ENCODE data around the gene RASL10B. TPM values are rescaled to one million over a fixed set of nuclear protein-coding genes. Genes with fewer than 3 reads are reported as not detected.
A peak's percentile ranks its signal among the peaks of the same experiment; 100 is the strongest.
"Not testable (repeated sequence)": the region's sequence is repeated elsewhere in the genome, so short reads cannot be mapped to it uniquely, and the experiment has no call there.

Gene RASL10B
- polyA plus RNA-seq, 1 donor from 2014 or later = not detected

DNA sequence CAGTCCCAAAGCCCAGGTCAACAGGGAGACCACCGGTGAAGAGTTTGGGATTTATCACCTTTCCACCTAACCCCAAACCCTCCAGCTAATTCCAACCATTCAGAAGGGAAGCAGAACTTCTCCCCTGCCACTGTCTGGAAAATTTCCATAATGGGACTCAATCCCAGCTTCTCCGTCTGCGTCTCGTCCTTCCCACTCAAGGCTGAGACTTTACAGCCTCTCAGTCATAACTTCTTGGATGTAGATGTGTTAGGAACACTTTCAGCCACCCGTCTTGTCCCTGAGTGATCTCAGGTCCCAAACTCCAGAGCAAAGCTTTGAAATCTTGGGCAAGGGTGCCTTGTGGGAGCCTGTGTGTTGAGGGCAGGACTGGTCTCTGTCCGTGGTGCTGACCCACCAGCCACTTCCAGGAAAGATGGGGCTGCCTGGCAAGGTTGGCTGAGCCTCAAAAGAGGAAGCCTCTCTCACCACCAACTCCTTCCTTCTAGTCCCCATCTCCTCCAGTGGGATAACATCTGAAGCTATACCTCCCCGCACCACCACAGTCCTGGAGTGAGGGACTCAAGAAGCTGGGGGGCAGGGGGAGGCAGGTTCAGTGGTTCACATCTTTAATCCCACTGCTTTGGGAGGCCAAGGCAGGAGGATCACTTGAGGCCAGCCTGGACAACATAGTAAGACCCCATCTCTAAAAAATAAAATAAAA, 12.3 kb downstream of the RASL10B start:
- no peak overlapping the region for H3K27ac Mint-ChIP-seq
- H3K27me3 Mint-ChIP-seq = peaks cover 26% of the 10 kb centered on the region
- no peak overlapping the region for H3K4me3 Mint-ChIP-seq
- H3K4me1 Mint-ChIP-seq = peaks cover 2 to 4% (median 4%) of the 10 kb centered on the region in 3 donors
- H3K36me3 Mint-ChIP-seq = peaks cover 1% of the 10 kb centered on the region
- no peaks in the 10 kb centered on the region for H3K9me3 Mint-ChIP-seq

DNA sequence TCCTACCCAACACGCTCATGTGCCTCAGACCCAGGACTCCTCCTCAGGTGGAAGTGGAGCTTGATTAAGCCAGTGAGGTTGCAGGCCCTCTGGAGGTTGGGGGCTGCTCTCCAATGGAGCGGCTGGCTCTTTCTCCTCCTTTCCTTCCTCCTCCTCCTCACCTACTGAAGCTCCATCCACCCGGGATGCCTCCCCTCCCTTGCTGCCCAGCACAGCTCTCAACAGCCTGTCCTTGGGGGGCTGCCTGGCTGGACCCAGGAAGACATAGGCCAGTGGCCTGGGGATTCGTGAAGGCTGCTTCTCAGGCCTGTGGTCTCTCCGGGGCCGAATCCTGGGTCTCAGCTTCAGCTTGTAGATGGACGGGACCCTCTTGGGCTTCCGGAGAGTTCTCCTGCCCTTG, 13.4 kb downstream of the RASL10B start:
- Mint-ChIP-seq H3K27me3 (peaks cover 29% of the 10 kb centered on the region), H3K4me3 (no peak overlapping the region), H3K9me3 (no peaks in the 10 kb centered on the region), H3K4me1 (peaks cover 4% of the 10 kb centered on the region in 3 donors), H3K36me3 (peaks cover 1% of the 10 kb centered on the region), H3K27ac (no peak overlapping the region)

DNA sequence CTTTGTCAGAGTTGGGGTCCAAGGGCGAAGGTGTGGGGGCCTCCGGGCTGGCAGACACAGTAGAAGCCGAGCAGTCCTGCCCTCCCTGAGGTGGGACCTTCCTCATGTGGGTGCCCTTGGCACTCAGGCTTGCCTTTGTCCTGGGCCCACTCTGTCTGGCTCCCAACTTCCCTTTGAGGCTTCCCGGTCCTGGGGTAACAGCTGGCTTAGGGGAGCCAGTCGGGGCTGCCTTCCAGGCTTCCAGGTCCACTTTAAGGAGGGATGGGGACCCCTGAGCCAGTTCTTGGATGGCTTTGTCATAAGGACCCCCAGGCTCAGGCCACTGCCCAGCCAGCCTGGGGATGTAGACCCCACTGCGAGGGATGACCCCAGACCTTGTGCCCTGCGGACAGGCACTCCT, 13.8 kb downstream of the RASL10B start:
- Mint-ChIP-seq H3K36me3 (peaks cover 1% of the 10 kb centered on the region), H3K9me3 (no peaks in the 10 kb centered on the region), H3K4me1 (peaks cover 4% of the 10 kb centered on the region in 3 donors), H3K27ac (no peak overlapping the region), H3K27me3 (peaks cover 32% of the 10 kb centered on the region), H3K4me3 (no peak overlapping the region)

GRCh38 chr17:35745749-35746320, 14.4 kb downstream of the RASL10B start:
- Mint-ChIP-seq H3K27ac (no peak overlapping the region), H3K27me3 (peaks cover 36% of the 10 kb centered on the region), H3K36me3 (peaks cover 1% of the 10 kb centered on the region), H3K4me1 (peaks cover 4% of the 10 kb centered on the region in 3 donors), H3K9me3 (no peaks in the 10 kb centered on the region), H3K4me3 (no peak overlapping the region)

GRCh38 chr17:35747540-35748017, 16.1 kb downstream of the RASL10B start:
- Mint-ChIP-seq H3K36me3 (no peaks in the 10 kb centered on the region), H3K4me3 (no peak overlapping the region), H3K27me3 (peaks cover 34% of the 10 kb centered on the region), H3K27ac (no peak overlapping the region), H3K4me1 (peaks cover 2 to 4% (median 2%) of the 10 kb centered on the region in 3 donors), H3K9me3 (no peaks in the 10 kb centered on the region)

GRCh38 chr17:35748341-35748841, 17.0 kb downstream of the RASL10B start:
- Mint-ChIP-seq H3K4me1 (peaks cover 2 to 4% (median 2%) of the 10 kb centered on the region in 3 donors), H3K27me3 (peaks cover 31% of the 10 kb centered on the region), H3K36me3 (no peaks in the 10 kb centered on the region), H3K27ac (no peak overlapping the region), H3K9me3 (no peaks in the 10 kb centered on the region), H3K4me3 (peak overlapping the region in 1 of 4 donors; percentile 47)

GRCh38 chr17:35748979-35749378, 17.5 kb downstream of the RASL10B start:
- Mint-ChIP-seq H3K36me3 (no peaks in the 10 kb centered on the region), H3K9me3 (no peaks in the 10 kb centered on the region), H3K27ac (no peak overlapping the region), H3K4me3 (no peak overlapping the region), H3K27me3 (peaks cover 31% of the 10 kb centered on the region), H3K4me1 (peaks cover 0 to 2% (median 2%) of the 10 kb centered on the region in 3 donors)

DNA sequence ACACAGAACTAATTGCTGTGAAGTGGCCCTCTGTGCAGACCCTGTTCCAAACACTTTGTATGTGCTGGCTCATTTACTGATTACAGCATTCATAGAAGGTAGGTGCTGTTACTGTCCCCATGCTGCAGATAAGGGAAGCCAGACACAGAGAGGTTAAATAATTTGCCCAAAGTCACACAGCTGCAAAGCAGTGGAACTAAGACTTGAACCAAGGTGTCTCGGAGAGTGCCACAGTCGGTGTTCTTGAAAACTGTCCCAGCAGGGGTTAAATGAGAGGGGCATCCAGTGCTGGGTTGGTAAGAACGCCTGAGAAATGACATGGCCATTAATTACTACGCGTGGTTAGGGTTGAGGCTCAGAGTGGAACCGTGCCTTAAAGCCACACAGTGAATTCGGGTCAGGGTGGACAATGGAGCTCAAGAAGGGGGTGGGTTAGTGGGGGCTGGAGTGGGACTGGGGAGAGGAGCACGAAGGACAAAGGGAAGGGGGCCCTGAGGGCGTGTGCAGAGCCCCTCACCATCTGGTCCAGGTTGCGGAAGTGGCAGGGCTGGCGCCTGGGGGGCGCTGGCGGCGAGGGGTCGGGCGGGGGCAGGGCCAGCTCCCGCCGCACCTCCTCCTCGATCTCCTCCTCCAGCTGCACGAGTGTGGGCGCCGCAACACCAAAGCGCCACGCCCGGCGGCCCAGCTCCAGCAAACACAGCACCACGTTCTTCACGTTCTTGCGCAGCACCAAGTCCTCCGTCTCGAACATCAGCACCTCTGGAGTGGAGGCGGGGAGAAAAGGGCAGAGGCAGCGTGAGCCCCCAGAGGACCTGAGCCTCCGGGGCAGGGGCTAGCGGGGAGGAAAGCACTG, 18.3 kb downstream of the RASL10B start:
- Mint-ChIP-seq H3K4me1 (peaks cover 2% of the 10 kb centered on the region in 3 donors), H3K9me3 (no peaks in the 10 kb centered on the region), H3K4me3 (no peak overlapping the region), H3K27me3 (peaks cover 27% of the 10 kb centered on the region), H3K36me3 (no peaks in the 10 kb centered on the region), H3K27ac (no peak overlapping the region)

DNA sequence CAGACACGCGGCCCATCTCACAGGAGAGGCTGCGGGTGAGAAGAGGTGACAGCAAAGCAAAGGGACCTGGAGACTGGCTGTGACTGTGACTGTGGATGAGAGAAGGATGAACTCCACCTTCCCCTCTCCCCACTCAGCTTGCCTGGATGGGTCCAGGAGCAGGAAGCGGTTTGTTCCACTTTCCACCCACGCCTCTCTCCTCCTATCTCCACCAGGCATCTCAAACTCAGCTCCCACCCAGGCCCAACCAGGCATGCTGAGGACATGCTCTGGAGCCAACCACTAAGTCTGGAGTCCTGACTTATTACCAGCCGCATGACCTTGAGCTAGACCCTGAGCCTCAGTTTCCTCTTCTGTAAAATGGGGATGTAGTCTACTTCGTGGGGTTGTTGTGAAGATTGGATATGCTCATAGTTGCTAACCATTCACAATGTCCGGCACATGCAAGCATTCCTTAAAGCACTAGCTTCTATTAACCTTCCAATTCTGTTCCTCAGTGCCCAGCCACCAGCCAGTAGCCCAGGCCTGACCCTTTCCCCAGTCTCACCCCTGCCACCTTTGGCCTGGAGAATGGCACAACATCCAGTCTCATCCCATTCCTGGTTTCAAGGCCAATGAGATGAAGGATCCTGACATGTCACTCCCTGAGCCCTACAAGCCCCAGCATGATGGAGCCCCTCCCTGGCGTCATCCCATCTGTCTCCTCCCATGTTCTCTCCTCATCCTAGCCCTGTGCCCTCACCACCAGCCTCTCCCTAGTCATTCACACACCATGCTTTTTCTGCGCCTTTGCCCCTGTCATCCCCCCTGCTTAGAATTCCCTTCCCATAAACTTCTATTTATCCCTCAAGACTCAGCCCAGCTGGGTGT, 19.3 kb downstream of the RASL10B start:
- no peaks in the 10 kb centered on the region for H3K9me3 Mint-ChIP-seq
- no peak overlapping the region for H3K27ac Mint-ChIP-seq
- H3K36me3 Mint-ChIP-seq = peaks cover 2% of the 10 kb centered on the region
- peaks cover 2 to 5% (median 4%) of the 10 kb centered on the region in 3 donors for H3K4me1 Mint-ChIP-seq
- peaks cover 27% of the 10 kb centered on the region for H3K27me3 Mint-ChIP-seq
- H3K4me3 Mint-ChIP-seq = peak overlapping the region in 1 of 4 donors; percentile 17

- Mint-ChIP-seq H3K4me1 (peaks cover 4 to 11% (median 8%) of the 10 kb centered on the region in 3 donors), H3K27me3 (peaks cover 27% of the 10 kb centered on the region)
- not testable (repeated sequence) for H3K36me3 Mint-ChIP-seq, H3K27ac Mint-ChIP-seq, H3K9me3 Mint-ChIP-seq, H3K4me3 Mint-ChIP-seq
These were observed 20.1 kb downstream of the RASL10B start for GRCh38 chr17:35751541-35751940.

- Mint-ChIP-seq H3K27ac (no peak overlapping the region), H3K4me3 (no peak overlapping the region), H3K4me1 (peaks cover 4 to 11% (median 7%) of the 10 kb centered on the region in 3 donors), H3K27me3 (peaks cover 26% of the 10 kb centered on the region), H3K9me3 (no peaks in the 10 kb centered on the region), H3K36me3 (peaks cover 2% of the 10 kb centered on the region)
These were observed 21.0 kb downstream of the RASL10B start for GRCh38 chr17:35752471-35752870.

DNA sequence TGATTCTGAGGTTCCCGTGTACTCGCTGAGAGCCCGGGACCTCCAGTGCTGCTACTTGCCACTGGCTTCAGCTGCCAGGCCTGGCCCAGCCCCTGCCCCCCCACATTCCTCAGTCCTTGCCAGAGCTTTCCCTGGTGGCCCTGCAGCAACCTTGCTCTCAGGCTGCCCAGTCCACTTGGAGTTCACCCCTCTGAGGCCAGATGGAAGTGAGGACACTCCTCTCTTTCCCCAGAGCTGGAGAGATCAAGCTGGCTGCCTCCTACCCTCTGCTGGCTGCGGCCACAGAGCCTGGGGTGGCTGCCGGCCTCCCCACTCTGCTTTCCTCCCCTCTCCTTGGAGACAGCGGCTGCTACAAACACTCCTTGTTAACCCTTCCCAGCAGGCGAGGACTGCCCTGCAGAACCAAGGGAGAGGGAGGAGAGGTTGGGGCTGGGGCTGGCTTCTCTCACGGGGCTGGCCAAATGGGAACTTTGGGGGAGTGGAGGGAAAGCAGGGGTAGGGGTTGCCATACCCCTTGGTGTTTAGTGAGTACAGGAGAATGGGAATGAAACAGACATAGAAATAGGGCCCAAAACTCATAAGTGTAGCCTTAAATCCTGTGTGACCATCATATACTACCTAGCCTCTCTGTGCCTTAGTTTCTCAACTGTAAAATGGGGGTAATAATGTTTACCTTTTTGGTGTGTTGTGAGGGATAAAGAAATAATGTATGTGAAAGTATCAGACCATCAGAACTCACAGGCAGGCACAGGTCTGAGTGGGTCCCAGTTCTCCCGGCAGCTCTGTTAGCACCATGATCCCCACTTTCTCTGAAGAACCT, 21.7 kb downstream of the RASL10B start, which contains the start of gene GAS2L2:
Gene GAS2L2 (minus strand): TSS at position 295 of the 820 bp plus-strand sequence. CDS start 389 bp downstream, outside the sequence.
- Mint-ChIP-seq H3K27me3 (peaks cover 25% of the 10 kb centered on the region), H3K4me3 (no peak within 1 kb of the TSS), H3K9me3 (no peaks in the 10 kb centered on the region), H3K4me1 (peaks cover 4 to 11% (median 7%) of the 10 kb centered on the region in 3 donors), H3K36me3 (peaks cover 2% of the 10 kb centered on the region), H3K27ac (no peak within 1 kb of the TSS)

GRCh38 chr17:35757243-35757642, 25.8 kb downstream of the RASL10B start:
- Mint-ChIP-seq H3K4me3 (no peak overlapping the region), H3K9me3 (no peaks in the 10 kb centered on the region), H3K27ac (no peak overlapping the region), H3K27me3 (peaks cover 1% of the 10 kb centered on the region), H3K36me3 (peaks cover 2% of the 10 kb centered on the region), H3K4me1 (peaks cover 2 to 11% (median 7%) of the 10 kb centered on the region in 3 donors)
